Stimulated activated CD8-positive, alpha-beta memory T cell treated with anti-CD3 and anti-CD28 coated beads, Interleukin-4, amount 100 ng/mL, for 48 hours (primary cell): ENCODE data around the gene TIGD3.
A peak's percentile ranks its signal among the peaks of the same experiment; 100 is the strongest.

Source experiments
- DNase-seq: peaks from one replicate; pipeline ENCODE4 v3.0.0-alpha.2; 2020

The TIGD3 gene, protein sequence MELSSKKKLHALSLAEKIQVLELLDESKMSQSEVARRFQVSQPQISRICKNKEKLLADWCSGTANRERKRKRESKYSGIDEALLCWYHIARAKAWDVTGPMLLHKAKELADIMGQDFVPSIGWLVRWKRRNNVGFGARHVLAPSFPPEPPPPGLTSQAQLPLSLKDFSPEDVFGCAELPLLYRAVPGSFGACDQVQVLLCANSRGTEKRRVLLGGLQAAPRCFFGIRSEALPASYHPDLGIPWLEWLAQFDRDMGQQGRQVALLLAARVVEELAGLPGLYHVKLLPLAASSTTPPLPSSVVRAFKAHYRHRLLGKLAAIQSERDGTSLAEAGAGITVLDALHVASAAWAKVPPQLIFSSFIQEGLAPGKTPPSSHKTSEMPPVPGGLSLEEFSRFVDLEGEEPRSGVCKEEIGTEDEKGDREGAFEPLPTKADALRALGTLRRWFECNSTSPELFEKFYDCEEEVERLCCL

DNA sequence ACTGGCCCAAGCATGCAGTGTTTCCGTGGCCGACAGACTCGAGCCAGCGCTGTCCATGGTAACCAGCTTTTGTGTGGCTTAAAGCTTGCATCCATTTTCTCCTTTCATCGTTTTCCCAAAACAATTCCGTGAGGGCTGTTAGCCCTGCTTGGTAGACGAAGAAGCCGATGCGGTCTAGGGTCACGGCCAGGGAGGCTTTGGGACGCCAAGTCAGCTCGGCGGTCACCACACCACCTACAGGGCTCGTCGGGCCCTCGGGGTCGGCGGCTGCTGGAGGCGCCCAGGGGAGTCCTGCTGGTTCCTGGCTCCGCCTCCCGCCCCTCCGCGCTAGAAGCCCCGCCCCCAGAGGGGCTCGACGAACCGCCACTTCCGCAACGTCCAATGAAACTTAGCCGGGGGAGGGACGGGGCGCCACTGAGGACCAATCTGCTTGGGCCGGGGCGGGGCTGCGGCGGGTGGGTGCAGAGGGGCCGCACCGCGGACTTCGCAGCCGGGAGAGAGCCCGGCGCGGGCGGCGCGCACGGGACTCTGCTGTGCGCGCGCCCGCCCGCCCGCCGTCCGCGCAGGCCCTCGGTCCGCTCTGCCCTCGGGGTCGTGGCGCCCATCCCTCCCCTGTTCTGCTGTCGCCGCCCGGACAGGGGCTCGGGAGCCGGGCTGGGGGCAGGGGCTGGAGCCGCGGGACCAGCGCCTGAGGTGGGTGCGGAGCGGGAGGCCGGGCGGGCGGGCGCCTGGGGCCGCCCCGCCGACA, at the start of gene TIGD3:
Gene TIGD3, plus strand, starts transcription at position 487 of the 748 bp plus-strand sequence. CDS start 1,058 bp downstream, outside the sequence.
- DNase-seq, result peak; percentile 99

GRCh38 chr11:65305501-65306268, 48.9 kb upstream of the TIGD3 start:
- DNase-seq, result no peak

DNA sequence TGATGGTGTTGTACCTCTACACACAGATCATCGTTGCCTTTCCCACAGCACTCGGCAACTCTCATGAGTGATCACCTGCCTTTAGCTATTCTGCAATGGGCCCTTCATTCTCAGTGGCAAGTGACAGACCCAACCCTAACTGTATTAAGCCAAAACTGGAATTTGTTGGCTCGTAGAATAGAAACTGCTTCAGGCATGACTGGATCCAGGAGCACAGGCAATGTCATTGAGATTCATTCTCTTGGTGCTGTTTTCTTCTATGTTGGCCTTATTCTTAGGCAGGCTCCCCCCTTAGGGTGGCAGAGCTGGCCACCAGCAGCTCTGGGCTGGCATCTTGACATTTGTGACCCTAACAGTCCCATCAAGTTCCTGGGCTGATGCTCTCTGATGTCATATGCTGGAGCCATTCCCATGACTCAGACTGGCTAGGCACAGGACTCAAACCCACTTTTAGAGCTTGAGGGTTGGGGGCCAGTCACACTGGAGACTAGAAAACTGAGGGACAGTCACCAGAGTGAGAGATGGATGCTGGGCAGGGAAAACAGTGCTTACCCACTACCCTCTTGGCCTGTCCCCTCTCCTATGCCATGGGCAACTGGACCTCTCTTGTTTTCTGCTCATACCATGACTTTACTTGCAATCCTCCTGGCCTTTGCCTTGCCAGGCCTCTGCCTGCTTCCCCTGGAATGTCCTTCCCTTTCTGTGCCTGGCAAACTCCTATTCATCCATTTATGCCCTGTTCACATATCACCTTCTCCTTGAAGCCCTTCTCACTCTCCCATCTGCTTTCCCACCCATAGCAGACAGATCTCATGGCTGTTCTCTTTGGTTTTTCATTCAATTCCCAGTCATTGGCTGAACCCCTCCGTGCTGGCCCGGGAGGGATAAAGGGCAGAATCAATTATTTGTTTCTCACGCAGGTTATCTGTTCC, 47.0 kb upstream of the TIGD3 start:
- no peak for DNase-seq

GRCh38 chr11:65308281-65308891, 46.2 kb upstream of the TIGD3 start:
- no peak for DNase-seq

DNA sequence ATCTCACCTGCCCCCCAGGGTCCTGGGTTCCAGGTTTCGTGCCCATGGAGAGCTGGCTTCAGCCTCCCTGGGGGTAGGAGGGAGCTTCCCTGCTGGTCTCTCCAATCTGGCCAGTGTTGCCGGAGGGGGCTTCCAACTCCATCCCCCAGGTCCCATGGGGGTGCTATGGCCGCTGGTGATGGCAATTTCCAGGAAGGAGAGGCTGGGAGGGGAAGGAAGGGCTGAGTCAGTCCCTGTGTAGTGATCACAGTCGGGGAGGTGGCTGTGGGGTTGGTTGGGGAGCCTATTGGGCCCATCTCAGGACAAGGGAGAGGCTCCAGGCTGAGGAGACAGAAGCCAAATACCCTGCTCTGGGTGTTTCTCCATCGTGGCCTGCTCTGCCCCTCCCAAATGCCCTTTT, 45.5 kb upstream of the TIGD3 start:
- DNase-seq, result no peak

- no peak for DNase-seq
Measured at GRCh38 chr11:65310215-65310614, 44.3 kb upstream of the TIGD3 start.

- DNase-seq, result no peak
Measured at GRCh38 chr11:65310736-65311135, 43.8 kb upstream of the TIGD3 start.

- DNase-seq, result no peak
Measured at GRCh38 chr11:65311170-65311678, 43.3 kb upstream of the TIGD3 start.

DNA sequence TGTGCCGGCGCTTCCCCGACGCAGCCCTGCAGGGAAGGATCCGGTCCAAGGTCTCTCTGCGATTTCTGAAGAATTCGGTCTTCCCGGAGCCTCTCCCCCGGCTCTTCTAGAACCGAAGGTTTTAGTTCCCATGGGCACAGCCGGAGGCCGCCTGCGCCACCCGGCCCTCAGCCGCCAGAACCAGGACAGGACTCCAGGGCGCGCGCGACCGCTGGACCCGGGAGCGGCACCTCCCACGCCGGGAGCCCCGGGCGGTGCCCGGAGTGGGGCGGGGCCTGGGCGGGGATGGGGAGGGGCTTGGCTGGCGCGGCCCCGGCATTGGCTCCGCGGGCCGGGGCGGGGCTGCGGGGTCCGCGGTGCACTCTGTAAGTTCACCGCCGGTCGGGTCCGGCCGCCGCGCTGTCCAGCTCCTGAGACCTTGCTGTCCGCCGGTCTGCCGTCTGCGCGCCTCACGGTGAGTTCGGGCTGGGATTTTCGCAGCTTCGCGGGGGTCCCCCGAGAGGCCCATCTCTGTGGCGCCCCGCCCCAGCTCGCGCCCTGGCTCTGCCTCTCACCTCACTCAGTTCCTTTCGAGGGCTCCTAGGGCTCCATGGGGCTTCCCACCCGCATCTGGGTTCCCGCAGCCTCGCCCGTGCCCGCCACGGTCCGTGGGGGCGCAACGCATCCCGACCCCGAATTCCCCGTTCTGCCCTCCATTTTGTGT, 39.9 kb upstream of the TIGD3 start, which contains the start of gene CDC42EP2:
Gene CDC42EP2, plus strand, starts transcription at position 366 of the 703 bp plus-strand sequence. CDS start 6,033 bp downstream, outside the sequence.
- peak; percentile 83 for DNase-seq

DNA sequence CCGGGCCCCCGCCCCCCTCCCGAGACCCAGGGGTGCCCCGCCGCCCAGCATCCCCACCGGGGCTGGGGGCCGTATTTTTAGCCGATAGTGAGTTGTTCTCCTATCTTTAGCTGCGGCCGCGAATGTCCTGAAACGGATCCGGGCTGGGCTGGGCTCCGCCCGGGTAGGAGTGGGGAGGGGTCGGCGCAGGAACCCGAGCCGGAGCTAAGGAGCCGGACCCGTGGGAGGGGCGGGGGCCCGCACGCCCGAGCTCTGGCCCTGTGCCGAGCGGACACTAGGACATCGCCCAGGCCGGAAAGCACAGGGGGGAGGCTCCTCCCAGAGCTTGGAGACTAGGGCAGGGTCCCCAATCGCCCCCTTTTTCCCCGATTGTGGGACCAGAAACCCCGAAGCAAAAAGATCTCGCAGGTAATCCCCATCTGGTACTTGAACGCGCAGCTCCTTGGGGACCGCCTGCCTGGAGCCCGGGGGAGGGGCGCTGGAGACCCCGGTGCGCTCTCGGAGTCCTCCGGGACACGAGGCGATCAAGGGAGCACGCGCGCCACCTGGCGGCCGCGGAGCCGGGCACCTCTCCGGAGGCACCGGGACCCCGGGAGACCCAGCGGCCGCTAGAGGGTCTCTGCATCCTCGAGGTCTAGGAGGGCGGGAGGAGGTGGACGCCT, 39.2 kb upstream of the TIGD3 start:
- DNase-seq, result peak; percentile 92

DNA sequence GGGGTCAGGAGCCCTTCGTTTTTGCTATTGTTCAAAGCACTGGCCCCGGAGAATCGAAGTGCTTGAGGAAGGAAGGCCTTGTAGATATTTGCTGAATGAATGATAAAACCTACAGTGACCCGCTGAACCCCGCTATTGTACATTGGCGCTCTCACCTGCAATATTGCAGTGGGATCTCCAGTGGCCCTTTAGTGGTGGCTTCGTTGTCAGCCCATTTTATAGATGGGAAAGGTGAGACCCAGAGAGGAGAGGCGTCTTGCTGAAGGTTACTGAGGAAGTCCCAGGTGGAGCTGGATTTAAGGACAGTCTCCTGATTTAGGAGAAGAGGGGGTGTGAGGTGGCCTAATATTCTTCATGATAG, 38.7 kb upstream of the TIGD3 start:
- DNase-seq, result no peak

DNA sequence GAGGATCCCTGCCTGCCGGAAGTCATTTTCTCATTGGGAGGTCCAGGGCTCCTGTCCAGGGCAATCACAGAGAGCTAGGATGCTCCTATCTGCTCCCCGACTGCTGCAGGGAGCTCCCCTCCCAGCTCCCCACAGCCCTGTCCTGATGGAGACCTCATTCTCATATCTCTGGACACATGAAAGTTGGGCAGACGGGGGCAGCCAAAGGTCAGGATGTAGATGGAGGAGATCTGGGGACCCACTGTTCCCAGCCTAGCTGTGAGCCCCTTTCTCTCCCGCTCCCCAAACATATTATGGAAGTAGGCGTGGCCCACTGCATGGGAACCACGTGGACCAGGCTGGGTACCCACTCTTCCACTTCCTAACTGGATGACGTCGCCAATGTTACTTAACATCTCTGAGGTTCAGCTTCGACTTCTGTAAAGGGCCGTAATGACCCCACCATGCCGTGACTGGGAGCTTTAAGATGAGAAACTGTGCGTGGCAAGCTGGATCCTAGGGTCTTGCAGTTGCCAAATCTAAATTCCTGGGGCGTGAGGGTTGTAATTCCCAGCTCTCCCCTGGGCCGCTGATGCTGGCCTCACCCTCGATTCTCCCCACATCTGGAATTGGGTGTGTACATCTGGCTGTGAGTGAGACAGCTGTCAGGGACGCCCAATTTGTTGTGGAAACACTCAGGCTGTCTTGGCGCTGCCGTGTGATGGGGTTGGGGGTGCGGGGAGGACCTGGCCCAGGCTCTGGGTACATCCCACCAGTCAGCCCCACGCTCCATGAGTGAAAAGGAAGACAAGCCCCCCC, 38.1 kb upstream of the TIGD3 start:
- no peak for DNase-seq

DNA sequence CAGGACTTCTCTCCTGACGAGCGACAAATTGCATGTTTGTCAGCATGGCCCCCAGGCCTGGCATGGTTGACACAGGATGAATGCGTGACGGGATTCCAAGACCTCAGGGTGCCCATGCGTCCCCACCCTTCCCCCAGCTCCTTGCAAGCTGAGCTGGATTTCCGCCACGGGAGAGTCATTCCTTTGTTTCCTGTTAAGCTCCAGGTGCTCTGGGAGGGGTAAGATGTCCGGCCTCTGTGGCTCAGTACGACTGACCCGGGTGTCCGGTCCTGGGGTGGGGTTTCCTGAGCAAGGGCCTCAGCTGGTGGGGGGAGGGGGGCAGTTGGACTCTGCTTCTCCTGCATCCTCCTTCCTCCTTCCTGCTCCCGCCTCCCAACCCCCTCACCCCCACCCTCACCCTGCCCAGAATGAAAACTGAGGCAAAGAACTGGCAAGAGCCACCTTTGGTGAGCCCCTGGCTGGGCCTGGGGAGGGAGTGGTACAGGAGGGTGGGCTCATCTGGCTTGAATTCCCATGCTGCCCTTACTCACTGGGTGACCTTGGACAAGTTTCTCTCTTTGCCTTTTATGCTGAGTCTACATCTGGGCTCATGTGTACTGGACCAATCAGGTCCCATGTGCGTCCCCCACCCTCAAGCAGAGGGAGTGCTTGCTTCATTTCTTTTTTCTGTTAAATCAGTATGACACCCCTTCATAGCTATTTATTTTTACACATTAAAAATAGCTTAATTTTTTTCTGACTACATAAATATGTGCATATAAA, 37.3 kb upstream of the TIGD3 start:
- no peak for DNase-seq

DNA sequence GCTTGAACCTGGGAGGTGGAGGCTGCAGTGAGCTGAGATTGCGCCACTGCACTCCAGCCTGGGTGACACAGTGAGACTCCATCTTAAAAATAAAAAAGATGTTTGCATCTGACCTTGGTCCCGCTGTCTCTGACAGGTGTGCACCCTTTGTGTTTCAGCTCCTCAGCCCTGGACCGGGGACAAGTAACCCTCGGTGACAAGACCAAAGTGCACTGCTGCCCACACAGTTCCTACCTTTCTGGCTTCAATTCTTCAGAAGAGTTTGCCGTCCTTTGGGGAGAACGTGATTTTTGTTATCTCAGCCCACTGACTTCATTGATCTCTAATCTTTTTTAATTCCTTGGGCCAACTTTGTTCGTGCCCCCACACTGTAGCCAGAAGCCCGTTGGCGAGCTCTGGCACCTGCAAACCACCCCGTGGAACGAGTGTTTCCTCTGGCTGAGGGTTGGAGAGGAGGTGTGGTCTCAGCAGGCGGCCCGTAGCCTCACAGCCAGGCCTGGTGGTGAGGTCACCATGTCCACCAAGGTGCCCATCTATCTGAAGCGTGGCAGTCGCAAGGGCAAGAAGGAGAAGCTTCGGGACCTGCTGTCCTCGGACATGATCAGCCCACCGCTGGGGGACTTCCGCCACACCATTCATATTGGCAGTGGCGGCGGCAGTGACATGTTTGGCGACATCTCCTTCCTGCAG, 34.0 kb upstream of the TIGD3 start:
- DNase-seq, result no peak

DNA sequence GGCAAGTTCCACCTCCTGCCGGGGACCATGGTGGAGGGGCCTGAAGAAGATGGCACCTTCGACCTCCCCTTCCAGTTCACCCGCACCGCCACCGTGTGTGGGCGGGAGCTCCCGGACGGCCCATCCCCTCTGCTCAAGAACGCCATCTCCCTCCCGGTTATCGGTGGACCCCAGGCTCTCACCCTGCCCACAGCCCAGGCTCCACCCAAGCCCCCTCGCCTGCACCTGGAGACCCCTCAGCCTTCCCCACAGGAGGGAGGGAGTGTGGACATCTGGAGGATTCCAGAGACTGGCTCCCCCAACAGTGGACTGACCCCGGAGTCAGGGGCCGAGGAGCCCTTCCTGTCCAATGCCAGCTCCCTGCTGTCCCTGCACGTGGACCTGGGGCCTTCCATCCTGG, 33.5 kb upstream of the TIGD3 start:
- no peak for DNase-seq

DNA sequence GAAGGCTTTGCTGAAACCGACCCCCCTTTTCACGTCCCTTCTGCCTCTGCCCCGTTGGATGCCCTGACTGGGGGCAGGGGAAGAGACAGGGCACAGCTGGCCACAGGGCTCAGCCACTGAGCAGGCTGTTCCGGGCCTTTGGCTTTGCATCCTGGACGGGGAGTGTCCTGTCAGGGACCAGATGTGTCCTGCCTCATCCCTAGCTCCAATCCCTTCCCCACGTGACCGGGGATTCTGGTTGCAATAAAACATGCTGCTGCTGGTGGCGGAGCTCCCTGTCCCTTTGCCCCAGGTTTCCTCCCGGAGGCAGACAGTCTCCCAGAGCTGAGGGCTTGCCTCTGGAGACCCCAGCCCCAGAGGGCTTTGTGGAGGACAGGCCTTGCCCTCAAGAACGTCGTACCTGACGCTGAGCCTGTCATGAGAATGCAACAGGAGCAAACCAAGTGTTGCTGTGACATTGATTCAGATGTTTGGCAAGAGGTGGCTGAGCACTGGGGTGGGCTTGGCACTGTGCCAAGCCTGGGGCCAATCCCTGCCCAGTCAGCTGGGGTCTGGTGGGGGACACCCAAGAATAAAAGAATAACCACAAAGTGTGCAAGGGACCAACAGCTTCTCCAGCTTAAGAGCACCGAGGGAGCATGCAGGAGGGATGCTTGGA, 32.6 kb upstream of the TIGD3 start:
- DNase-seq, result no peak

- no peak for DNase-seq
Measured at GRCh38 chr11:65323813-65324212, 30.7 kb upstream of the TIGD3 start.
